HL-60 (cell line): ENCODE results near the gene WTAP.
A peak's percentile ranks its signal among the peaks of the same experiment; 100 is the strongest.
"Not testable (repeated sequence)": the region's sequence is repeated elsewhere in the genome, so short reads cannot be mapped to it uniquely, and the experiment has no call there.

Source experiments
- DNase-seq, 2 experiments: peaks; one replicate each; pipeline ENCODE4 v3.0.0-alpha.2; 2010 to 2020; ENCODE audit warnings: low read depth in 1 of 2, low spot score in 1 of 2
- H3K27ac ChIP-seq: fragments of 250-450 bp; sonication (Bioruptor Pico); replicated peaks from 2 replicates; pipeline ENCODE4 v1.5.1; 2020; ENCODE audit warnings: mild to moderate bottlenecking, moderate library complexity
- H3K27me3 ChIP-seq: fragments of 250-450 bp; sonication (Bioruptor Pico); 2 replicates; pipeline ENCODE4 v1.5.1; 2021; ENCODE audit warnings: mild to moderate bottlenecking, moderate library complexity; ENCODE audit not compliant: insufficient read depth, poor library complexity, severe bottlenecking
- H3K4me3 ChIP-seq: replicated peaks from 2 replicates; pipeline ENCODE4 v1.5.1; 2011; ENCODE audit warnings: mild to moderate bottlenecking, control low read depth, low read length; ENCODE audit not compliant: insufficient read depth
- CTCF ChIP-seq: IDR thresholded peaks from one replicate; pipeline ENCODE4 v1.5.1; 2011; ENCODE audit warnings: low read length, control low read depth, inconsistent platforms; ENCODE audit not compliant: insufficient read depth
- GABPA ChIP-seq: IDR thresholded peaks from 2 replicates; pipeline ENCODE4 v1.6.1; 2012; ENCODE audit warnings: low read depth
- POLR2AphosphoS5 ChIP-seq: IDR thresholded peaks from 2 replicates; pipeline ENCODE4 v1.6.1; 2012; ENCODE audit warnings: low read depth
- REST ChIP-seq: IDR thresholded peaks from 2 replicates; pipeline ENCODE4 v1.6.1; 2012; ENCODE audit warnings: low read depth; ENCODE audit not compliant: insufficient replicate concordance
- SPI1 ChIP-seq: IDR thresholded peaks from 2 replicates; pipeline ENCODE4 v1.6.1; 2012; ENCODE audit warnings: low read depth, mild to moderate bottlenecking, borderline replicate concordance

WTAP gene

GRCh38 chr6:159693894-159694545, 33.3 kb upstream of the WTAP start:
- peak; percentile 69 to 81 for DNase-seq
- Histone ChIP-seq H3K4me3 (peak overlapping the region; percentile 80), H3K27ac (peak overlapping the region; percentile 96), H3K27me3 (no peaks in the 10 kb centered on the region)
- TF ChIP-seq SPI1 (0 out of 2 replicates have a peak, but pooled peaks have one; percentile 30), CTCF (no peak), POLR2AphosphoS5 (peak; percentile 64), GABPA (no peak)

GRCh38 chr6:159695984-159696383, 31.3 kb upstream of the WTAP start:
- H3K27me3 ChIP-seq, result no peaks in the 10 kb centered on the region
- H3K27ac ChIP-seq, result no peak overlapping the region
- no peak overlapping the region for H3K4me3 ChIP-seq
- TF ChIP-seq SPI1 (no peak), REST (no peak), POLR2AphosphoS5 (no peak), GABPA (no peak), CTCF (no peak)
- DNase-seq, result no peak

DNA sequence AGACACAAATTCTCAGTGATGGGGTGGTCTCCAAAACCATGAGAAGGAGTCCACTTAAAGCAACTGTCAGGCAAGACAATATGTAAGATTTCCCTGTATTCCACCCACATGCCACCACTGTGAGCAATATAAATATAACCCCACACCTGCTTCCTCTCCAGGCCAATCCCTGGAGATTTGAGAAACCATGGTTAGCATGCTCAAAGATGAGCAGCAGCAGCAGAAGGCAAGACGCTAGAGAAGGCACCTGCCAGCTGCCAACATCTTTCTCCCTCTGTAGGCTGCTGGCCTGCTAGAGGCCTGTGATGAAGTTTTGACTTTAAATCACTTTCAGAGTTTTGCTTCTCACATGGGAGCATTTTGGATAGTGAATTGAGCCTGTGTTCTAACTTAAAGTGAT, 26.3 kb upstream of the WTAP start:
- TF ChIP-seq GABPA (no peak), REST (no peak), SPI1 (no peak), POLR2AphosphoS5 (no peak), CTCF (no peak)
- Histone ChIP-seq H3K27me3 (no peaks in the 10 kb centered on the region), H3K4me3 (no peak overlapping the region), H3K27ac (no peak overlapping the region)
- no peak for DNase-seq

- H3K4me3 ChIP-seq, result no peak overlapping the region
- H3K27me3 ChIP-seq, result no peaks in the 10 kb centered on the region
- H3K27ac ChIP-seq, result no peak overlapping the region
- no peak for DNase-seq
- no peak for TF ChIP-seq REST
- TF ChIP-seq GABPA, result no peak
- no peak for TF ChIP-seq SPI1
- no peak for TF ChIP-seq POLR2AphosphoS5
- no peak for TF ChIP-seq CTCF
These were observed 25.8 kb upstream of the WTAP start for GRCh38 chr6:159701413-159701999.

DNA sequence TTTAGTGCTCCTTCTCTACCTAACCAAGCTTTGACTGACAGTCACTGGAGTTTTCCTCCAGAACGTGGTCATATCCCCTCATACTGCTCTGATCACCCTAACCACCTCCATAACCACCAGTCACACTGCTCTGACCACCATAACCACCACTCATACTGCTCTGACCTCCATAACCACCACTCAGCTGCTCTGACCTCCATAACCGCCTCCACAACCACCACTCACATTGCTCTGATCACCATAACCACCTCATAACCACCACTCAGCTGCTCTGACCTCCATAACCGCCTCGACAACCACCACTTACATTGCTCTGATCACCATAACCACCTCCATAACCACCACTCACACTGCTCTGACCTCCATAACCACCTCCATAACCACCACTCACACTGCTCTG, 16.7 kb upstream of the WTAP start:
- H3K4me3 ChIP-seq, H3K27ac ChIP-seq, DNase-seq, H3K27me3 ChIP-seq: not testable (repeated sequence)
